Body of pancreas (tissue), 4 donors: Measurements from ENCODE around the gene CLPTM1L.

Source experiments
- CTCF ChIP-seq, 7 experiments: fragments of 450-650 bp in 4 of 7; fragments of 200-600 bp in 3 of 7; sonication (generic) in 3 of 7; IDR thresholded peaks; one replicate each; pipeline ENCODE4 v1.5.1; 2016 to 2019; ENCODE audit warnings: antibody characterized with exemption in 7 of 7
- POLR2A ChIP-seq, 3 donors: fragments of 450-650 bp; IDR thresholded peaks; one replicate each; pipeline ENCODE4 v1.6.1; 2016; ENCODE audit warnings: antibody characterized with exemption in 3 of 3, mild to moderate bottlenecking in 2 of 3

- TF ChIP-seq POLR2A (IDR thresholded peaks at IDR 0.05) (no peak), CTCF (IDR thresholded peaks at IDR 0.05) (no peak)
Observed at GRCh38 chr5:1312993-1313833, 31.7 kb downstream of the CLPTM1L start.
